Stimulated activated CD4-positive, alpha-beta T cell treated with anti-CD3 and anti-CD28 coated beads, TNF-alpha, amount 100 ng/mL, for 24 hours (primary cell): ENCODE results near the gene CDC45.
A peak's percentile ranks its signal among the peaks of the same experiment; 100 is the strongest.

Experiments
- DNase-seq, 3 experiments: peaks; one replicate each; pipeline ENCODE4 v3.0.0-alpha.2; 2020; ENCODE audit warnings: low read depth in 3 of 3

CDC45 gene

GRCh38 chr22:19515654-19516377 lies 36.1 kb downstream of the CDC45 start:
- no peak for DNase-seq

DNA sequence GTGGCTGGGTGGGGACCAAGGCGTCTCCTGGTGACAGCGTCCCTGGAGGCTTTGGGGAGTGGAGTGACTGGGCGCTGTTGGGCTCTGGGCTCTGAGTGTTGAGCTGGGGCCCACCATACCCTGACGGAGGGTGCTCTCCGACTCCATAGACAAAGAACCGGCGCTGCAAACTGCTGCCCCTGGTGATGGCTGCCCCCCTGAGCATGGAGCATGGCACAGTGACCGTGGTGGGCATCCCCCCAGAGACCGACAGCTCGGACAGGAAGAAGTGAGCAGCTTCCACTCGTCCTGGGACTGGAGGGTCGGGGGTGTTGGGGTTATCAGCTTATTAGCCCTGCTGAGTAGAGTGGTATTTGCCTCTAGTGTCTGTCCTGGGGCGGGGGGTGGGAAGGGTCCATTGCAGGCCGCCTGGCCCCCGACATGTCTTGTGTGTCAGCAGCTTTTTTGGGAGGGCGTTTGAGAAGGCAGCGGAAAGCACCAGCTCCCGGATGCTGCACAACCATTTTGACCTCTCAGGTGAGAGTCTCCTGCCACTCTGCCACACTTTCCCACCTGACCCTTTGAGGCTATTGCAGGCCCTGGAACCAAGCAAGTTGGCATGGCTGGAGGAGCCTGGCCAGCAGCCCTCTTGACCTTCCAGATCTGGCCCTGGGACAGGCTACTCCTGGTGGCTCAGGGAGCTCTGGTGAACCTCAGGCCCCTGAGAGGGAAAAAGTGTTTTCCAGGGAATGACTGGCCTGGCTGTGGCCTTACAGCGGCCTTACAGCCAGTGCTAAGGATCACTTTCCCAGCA lies 36.9 kb downstream of the CDC45 start:
- DNase-seq = no peak

DNA sequence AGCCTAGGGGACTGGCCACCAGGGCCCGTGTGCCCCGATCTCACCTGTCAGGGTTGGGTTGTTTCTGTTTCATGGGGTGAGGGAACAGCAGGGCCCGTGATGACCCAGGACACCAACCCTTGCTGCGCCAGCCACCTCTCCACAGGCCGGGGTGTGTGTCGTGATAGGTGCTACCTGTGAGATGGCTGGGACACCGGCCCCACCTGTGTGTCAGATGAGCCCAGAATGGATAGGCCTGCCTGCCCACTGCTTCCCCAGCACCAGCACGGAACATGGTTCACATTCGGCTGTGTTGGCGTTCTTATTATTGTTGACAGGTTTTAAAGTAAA lies 37.4 kb downstream of the CDC45 start:
- no peak for DNase-seq

DNA sequence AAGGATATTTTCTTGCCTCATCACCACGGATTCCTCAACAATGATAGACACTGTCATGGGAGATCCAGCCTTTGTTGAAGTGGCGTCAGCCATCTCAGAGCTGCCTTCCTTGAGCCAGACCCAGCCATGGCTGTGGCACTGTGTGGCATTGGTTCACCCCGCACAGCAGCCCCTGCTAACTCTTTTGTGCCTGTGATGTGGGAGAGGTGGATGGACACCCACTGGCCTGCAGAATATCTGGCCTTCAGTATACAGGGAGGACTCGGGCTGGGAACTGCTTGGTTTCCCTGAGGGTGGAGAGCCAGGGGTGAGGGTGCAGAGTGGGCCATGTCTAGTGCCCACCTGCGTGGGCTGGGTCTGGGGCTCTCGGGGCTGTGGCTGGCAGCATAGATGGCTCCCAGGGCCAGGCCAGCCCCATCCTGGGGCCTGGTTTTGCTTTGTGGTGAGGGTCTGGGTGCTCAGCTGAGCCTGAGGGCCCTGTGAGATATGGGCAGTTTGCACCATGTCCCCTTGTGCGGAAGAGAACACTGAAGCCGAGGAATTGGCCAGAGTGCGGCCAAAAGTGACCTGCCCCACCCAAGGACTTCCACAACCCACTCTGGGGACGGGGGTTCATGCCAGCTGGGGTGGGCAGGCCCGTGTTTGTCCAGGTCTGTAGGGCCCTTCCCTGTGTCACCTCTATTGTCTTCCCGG lies 38.3 kb downstream of the CDC45 start:
- DNase-seq = no peak

DNA sequence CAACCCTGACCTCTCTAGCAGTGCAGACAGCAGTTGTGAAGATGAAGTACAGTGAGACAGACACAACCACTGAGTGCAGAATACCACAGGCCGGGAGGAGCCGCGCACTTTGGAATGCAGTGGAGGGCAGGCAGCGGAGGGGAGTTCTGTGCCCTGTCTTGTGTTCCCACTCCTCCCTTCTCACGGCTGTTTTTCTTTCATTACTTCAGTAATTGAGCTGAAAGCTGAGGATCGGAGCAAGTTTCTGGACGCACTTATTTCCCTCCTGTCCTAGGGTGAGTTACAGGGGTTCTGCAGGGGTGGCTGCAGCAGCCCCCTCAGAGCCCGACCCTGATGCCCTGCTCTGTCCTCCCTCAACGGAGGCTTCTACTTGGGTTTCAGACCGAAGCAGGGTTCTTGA lies 38.9 kb downstream of the CDC45 start:
- DNase-seq = no peak

DNA sequence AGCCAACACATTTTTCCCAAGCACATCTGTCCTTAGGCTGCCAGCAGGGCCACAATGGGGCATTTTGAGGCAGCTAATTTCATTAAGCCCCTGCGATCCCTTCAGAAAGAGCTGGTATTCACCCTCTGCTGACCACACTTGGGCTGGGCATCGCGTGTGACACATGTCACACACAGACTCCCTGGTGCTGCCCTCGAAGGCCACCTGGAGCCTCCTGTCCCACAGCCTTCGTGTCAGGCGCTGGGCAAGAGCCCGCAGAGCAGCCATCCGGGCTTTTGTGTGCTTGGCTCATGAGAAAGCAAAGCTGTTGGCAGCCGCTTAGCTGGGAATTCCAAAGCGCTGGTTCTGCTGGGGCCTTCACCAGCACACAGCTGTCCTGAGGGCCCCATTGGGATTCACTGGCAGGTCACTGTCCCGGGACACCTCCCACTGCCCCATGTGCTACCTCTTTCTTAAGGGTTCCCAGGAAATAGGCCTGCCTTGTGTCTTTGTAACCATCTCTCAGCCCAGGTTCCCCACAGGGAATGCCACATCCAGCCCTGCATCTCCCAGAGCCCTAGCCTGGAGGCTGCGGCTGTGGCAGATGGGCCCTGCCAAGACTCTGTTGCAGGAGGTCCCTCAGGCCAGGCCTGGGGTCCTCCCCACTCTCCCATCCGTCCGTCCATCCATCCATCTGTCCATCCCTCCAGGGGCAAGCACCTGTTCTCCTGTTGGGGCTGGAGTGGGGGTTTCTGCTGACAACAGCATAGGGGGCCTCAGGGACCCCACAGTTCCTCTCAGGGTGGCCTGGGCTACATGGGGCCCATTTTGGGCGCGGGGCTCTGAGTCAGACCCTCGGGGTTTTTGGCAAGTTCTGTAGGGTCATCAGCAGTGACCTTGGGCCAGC lies 39.6 kb downstream of the CDC45 start:
- no peak for DNase-seq

DNA sequence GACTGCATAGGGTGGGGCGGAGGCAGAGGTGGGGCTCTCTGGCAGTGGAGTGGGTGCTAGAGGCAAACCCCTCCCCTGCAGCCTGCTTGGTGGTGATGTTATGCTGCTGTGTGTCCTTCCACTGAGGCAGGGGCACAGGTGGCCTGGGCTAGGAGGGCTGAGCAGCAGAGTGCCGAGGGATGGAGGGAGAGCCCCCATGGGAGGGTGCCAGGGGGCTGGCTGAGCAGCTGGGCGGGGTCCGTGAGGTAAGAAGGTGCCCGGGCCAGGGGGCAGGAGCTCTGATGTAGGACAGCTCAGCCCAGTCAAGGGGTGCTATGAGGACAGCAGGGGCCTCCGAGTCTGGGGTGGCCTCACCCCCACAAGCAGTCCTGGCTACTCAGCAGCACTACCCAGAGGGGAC lies 40.3 kb downstream of the CDC45 start:
- no peak for DNase-seq

- DNase-seq = no peak
Observed at GRCh38 chr22:19520566-19521305, 41.0 kb downstream of the CDC45 start.

GRCh38 chr22:19522190-19522880 lies 42.6 kb downstream of the CDC45 start:
- no peak for DNase-seq

DNA sequence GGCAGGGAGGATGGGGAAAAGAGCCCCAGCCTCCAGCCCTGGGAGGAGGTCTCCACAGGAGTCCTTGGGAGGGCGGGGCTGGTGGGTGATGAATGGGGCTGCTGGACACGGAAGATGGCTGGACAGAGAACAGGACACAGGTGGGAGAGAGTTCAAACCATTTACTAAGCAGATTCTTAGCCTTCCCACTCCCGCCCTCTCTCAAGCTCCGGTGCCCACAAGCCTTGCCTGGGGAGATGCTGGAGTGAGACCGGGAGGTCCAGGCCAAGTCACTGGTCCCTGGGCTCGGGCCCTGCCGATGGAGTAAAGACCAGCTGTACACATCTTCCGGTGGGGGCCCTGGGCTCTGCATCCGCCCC lies 43.1 kb downstream of the CDC45 start:
- DNase-seq = no peak

GRCh38 chr22:19523240-19524169 lies 43.8 kb downstream of the CDC45 start:
- DNase-seq = peak in 1 of 3 experiments; percentile 22

DNA sequence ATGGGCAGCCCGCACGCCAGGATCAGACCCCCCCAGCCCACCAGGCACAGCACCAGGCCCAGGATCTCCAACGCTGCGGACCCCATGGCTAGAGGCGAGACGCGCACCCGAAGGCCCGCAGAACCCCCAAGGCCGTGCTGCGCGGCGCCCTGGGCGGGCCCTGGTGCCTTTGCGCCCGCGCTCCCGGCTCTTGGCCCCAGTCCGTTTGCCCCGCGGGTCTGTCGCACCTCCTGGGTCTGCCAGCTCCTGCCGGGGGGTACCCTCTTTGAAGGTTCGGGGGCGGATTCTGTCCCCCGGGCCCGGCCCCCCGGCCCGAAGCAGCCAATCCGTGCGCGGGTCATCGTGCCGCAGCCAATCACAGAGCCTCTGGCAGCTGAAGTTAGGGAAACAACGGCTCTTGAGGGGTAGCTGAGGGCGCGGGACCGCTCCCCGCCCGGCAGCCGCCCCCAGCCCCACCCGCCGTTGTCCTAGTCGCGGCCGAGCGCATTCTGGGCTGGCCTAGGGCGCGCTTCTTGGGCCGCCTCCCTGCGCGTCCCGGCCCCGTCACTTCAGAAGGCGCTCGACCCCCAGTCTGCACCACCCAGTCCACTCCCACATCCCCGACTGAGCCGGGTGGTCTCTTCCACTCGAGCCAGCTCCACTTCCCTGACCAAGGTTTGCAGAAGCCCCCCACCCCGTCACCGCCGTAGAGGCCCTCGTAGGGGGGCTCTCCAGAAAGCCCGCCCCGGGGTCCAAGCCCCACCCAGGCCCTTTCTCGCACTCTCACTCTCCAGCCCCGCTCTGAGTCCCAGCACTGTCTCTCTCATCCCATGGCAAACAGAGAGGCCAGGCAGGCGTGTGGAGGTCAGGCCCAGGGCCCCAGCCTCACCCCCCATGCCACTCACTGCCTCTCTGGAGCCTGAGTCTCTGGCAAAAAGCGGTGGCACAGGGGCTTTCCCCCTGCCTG lies 44.7 kb downstream of the CDC45 start, which contains the start of gene CLDN5:
CLDN5 (minus strand) TSS at position 241 of the 946 bp plus-strand sequence; CDS start at position 86, 155 bp downstream.
- peak in 1 of 3 experiments; percentile 35 for DNase-seq

- no peak for DNase-seq
Observed at GRCh38 chr22:19525116-19525660, 45.5 kb downstream of the CDC45 start.

DNA sequence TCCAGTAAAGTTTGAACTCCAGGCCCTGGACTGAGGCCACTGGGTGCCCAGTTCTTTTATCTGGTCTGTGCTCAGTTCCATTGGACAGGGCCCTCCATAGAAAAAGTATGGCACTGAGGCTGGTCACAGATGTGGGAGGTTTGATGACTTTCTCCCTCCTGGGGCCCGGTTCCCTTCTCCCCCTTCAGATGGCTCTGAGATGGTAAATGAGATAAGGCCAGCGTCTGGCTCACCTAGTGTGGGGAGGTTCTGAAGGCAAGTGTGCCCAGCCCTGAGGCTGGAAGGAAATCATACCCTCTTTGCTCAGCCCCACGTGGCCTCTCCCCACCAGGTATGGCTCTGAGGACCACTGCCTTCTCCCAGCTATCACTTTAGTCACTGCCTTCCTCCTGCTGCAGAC lies 45.9 kb downstream of the CDC45 start:
- DNase-seq = no peak

- DNase-seq = no peak
Observed at GRCh38 chr22:19526076-19526701, 46.5 kb downstream of the CDC45 start.

DNA sequence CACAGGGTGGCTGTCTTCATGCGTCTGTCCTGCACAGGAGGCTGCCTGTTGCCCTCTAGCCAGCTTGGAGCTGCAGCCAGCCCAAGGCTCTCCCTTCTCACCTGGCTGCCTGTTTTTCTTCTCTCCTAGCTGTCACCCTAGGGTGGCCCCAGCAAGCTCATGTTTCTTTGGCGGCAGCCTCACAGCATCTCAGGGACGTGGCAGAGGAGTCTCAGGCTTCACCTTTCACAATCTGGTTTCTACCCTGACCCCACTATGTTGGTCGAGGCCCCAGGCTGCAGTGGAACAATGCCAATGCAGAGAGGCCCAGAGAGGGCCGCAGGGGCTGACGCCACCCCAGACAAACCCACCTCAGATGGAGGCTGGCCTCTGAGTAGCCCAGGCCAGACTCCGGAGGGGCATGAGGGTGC lies 47.0 kb downstream of the CDC45 start:
- no peak for DNase-seq

GRCh38 chr22:19527321-19527721 lies 47.6 kb downstream of the CDC45 start:
- DNase-seq = no peak
